ENCODE results near the gene CRHBP. TPM values are rescaled to one million over a fixed set of nuclear protein-coding genes. Genes with fewer than 3 reads are reported as not detected.

Gene CRHBP
- total and polyA plus RNA-seq, 2 donors (not counting 3 experiments of a cell fraction or from before 2014, with no cell fraction given): 0.08 to 0.51 TPM

GRCh38 chr5:76956033-76956432 lies 3.2 kb downstream of the CRHBP start:
- peaks cover 29 to 40% of the 10 kb centered on the region in 2 experiments for H3K27me3 ChIP-seq (ENCODE audit: control insufficient read depth in 2 of 2, insufficient read depth in 2 of 2, low read length in 2 of 2)
- intact Hi-C loops (cut with micrococcal nuclease): loop anchor here (5.0 kb wide), 2 partner anchors 89 to 131 kb away; partner anchors contain the start of gene ZBED3
- no TSS peak for BruUV-seq (replicated peaks)
- TF ChIP-seq JUN (IDR thresholded peaks at IDR 0.05; ENCODE audit: borderline replicate concordance, insufficient read depth, insufficient read length, low read depth): no peak
- TF ChIP-seq FOS (IDR thresholded peaks at IDR 0.05; ENCODE audit: borderline replicate concordance, insufficient read depth, low read length): no peak
- no peak for TF ChIP-seq EZH2 (IDR thresholded peaks at IDR 0.05; ENCODE audit: borderline replicate concordance, low read depth, low read length, severe bottlenecking)
- no peak for TF ChIP-seq POLR2A (IDR thresholded peaks at IDR 0.05; ENCODE audit: low read depth, low read length)
- no peak for TF ChIP-seq MYC (IDR thresholded peaks at IDR 0.05; ENCODE audit: low read depth, low read length)
- TF ChIP-seq GATA2 (IDR thresholded peaks at IDR 0.05; ENCODE audit: insufficient read depth, insufficient read length, low read depth, low read length): no peak
- no peak for TF ChIP-seq CTCF (IDR thresholded peaks at IDR 0.05; ENCODE audit: extremely low read depth in 1 of 2, insufficient read depth in 1 of 2, low read depth in 1 of 2, low read length in 2 of 2)
- TF ChIP-seq, protein P1, sequence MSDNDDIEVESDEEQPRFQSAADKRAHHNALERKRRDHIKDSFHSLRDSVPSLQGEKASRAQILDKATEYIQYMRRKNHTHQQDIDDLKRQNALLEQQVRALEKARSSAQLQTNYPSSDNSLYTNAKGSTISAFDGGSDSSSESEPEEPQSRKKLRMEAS (IDR thresholded peaks at IDR 0.05; ENCODE audit: insufficient read depth, insufficient read length): no peak
- TF ChIP-seq POLR2AphosphoS5 (IDR thresholded peaks at IDR 0.05; ENCODE audit: insufficient read depth, low read depth, low read length): no peak
- H3K9ac ChIP-seq (replicated peaks; ENCODE audit: extremely low read depth, insufficient read depth, low read length): no peak overlapping the region
- no peak overlapping the region for H3K4me2 ChIP-seq (ENCODE audit: insufficient read depth, low read length)
- H3K9me3 ChIP-seq (replicated peaks; ENCODE audit: control insufficient read depth, insufficient read depth, low read length): no peaks in the 10 kb centered on the region
- no peak for DNase-seq (ENCODE audit: low read depth, low spot score)
- H4K20me1 ChIP-seq (replicated peaks; ENCODE audit: control insufficient read depth, extremely low read depth, insufficient read depth, low read length): no peaks in the 10 kb centered on the region
- H2AFZ ChIP-seq (ENCODE audit: low read depth, low read length): no peak overlapping the region
- H3K4me1 ChIP-seq (ENCODE audit: control insufficient read depth, extremely low read depth, insufficient read depth, low read length): peaks cover 17% of the 10 kb centered on the region
- POLR2A ChIA-PET: interaction anchor here (0.7 kb wide), 1 partner anchor 394 kb away, joined by 3 read pairs; no protein-coding TSS in a partner anchor
- no peak for FAIRE-seq
- no peaks in the 10 kb centered on the region for H3K9me1 ChIP-seq (replicated peaks; ENCODE audit: control insufficient read depth, extremely low read depth, insufficient read depth, low read length)
- no peaks in the 10 kb centered on the region for H3K36me3 ChIP-seq (ENCODE audit: control insufficient read depth in 2 of 2, extremely low read depth in 1 of 2, insufficient read depth in 2 of 2, low read length in 2 of 2)
- CTCF ChIA-PET: interaction anchor here (1.4 kb wide), 1 partner anchor 8 kb away, joined by 3 read pairs; no protein-coding TSS in a partner anchor
- H3K79me2 ChIP-seq (ENCODE audit: control insufficient read depth, insufficient read depth, low read length): no peaks in the 10 kb centered on the region
- H3K27ac ChIP-seq (ENCODE audit: insufficient read depth, low read depth, low read length): no peak overlapping the region
- H3K4me3 ChIP-seq (replicated peaks in 1 of 3; ENCODE audit: insufficient read depth in 1 of 3, low read depth in 1 of 3, low read length in 3 of 3): no peak overlapping the region
- dilution Hi-C loops (cut with MboI; ENCODE audit: extremely low pct_ligation_motif_present, low sequenced_read_pairs): no loop called here
